ENCODE results near the gene RAP1GAP2.

Gene RAP1GAP2

DNA sequence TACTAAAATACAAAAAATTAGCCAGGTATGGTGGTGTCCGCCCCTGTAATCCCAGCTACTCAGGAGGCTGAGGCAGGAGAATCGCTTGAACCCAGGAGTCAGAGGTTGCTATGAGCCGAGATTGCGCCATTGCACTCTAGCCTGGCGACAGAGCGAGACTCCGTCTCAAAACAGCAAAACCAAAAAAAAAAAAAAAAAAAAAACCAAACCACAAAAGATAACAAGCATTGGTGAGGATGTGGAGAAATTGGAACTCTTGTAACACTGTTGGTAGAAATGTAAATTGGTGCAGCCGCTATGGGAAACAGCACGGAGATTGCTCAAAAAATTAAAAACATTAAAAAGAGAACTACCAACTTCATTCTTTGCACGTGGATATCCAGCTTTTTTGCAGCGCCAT, 147.7 kb downstream of the RAP1GAP2 start:
- H3K27me3 ChIP-seq (ENCODE audit: control insufficient read depth, insufficient read depth, low read length) = no peaks in the 10 kb centered on the region
- peaks cover 6% of the 10 kb centered on the region for H3K4me1 ChIP-seq (ENCODE audit: control insufficient read depth, insufficient read depth, low read length)
- no peak overlapping the region for H3K4me3 ChIP-seq (ENCODE audit: low read length)
- H3K4me2 ChIP-seq (ENCODE audit: low read length) = no peak overlapping the region
- H3K9ac ChIP-seq (ENCODE audit: low read depth, low read length) = no peak overlapping the region
- H3K36me3 ChIP-seq (ENCODE audit: insufficient read depth, low read length) = no peaks in the 10 kb centered on the region
- no peaks in the 10 kb centered on the region for H3K9me3 ChIP-seq (replicated peaks; ENCODE audit: low read length)

- Histone ChIP-seq H3K9ac (ENCODE audit: low read depth, low read length) (no peak overlapping the region), H3K4me3 (ENCODE audit: low read length) (no peak overlapping the region), H3K9me3 (replicated peaks; ENCODE audit: low read length) (no peaks in the 10 kb centered on the region), H3K27me3 (ENCODE audit: control insufficient read depth, insufficient read depth, low read length) (no peaks in the 10 kb centered on the region), H3K4me2 (ENCODE audit: low read length) (no peak overlapping the region), H3K4me1 (ENCODE audit: control insufficient read depth, insufficient read depth, low read length) (peaks cover 12% of the 10 kb centered on the region), H3K36me3 (ENCODE audit: insufficient read depth, low read length) (no peaks in the 10 kb centered on the region)
Measured at GRCh38 chr17:2945299-2945698, 149.1 kb downstream of the RAP1GAP2 start.

DNA sequence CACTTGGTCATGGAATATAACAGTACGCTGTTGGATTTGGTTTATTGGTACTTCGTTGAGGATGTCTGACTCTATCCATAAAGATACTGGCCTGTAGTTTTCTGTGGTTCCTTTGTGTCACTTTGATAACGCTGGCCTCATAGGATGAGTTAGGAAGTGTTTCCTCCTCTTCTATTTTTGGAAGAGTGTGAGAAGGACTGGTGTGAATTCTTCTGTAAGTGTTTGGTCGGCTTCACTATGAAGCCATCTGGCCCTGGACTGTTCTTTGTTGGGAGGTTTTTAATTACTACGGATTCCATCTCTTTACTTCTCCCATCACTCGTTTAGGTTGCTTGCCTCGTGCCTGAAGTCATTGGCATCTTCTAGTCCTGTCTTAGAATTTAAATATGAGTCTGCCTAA, 149.9 kb downstream of the RAP1GAP2 start:
- Histone ChIP-seq H3K36me3 (ENCODE audit: insufficient read depth, low read length) (no peaks in the 10 kb centered on the region), H3K4me1 (ENCODE audit: control insufficient read depth, insufficient read depth, low read length) (peaks cover 9% of the 10 kb centered on the region), H3K27me3 (ENCODE audit: control insufficient read depth, insufficient read depth, low read length) (no peaks in the 10 kb centered on the region), H3K4me3 (ENCODE audit: low read length) (no peak overlapping the region), H3K9ac (ENCODE audit: low read depth, low read length) (no peak overlapping the region), H3K9me3 (replicated peaks; ENCODE audit: low read length) (no peaks in the 10 kb centered on the region), H3K4me2 (ENCODE audit: low read length) (no peak overlapping the region)

- H3K9me3 ChIP-seq (replicated peaks; ENCODE audit: low read length) = no peaks in the 10 kb centered on the region
- no peak overlapping the region for H3K4me2 ChIP-seq (ENCODE audit: low read length)
- no peak overlapping the region for H3K9ac ChIP-seq (ENCODE audit: low read depth, low read length)
- H3K4me3 ChIP-seq (ENCODE audit: low read length) = no peak overlapping the region
- H3K36me3 ChIP-seq (ENCODE audit: insufficient read depth, low read length) = no peaks in the 10 kb centered on the region
- H3K4me1 ChIP-seq (ENCODE audit: control insufficient read depth, insufficient read depth, low read length) = peaks cover 9% of the 10 kb centered on the region
- H3K27me3 ChIP-seq (ENCODE audit: control insufficient read depth, insufficient read depth, low read length) = no peaks in the 10 kb centered on the region
Measured at GRCh38 chr17:2947588-2947950, 151.3 kb downstream of the RAP1GAP2 start.

DNA sequence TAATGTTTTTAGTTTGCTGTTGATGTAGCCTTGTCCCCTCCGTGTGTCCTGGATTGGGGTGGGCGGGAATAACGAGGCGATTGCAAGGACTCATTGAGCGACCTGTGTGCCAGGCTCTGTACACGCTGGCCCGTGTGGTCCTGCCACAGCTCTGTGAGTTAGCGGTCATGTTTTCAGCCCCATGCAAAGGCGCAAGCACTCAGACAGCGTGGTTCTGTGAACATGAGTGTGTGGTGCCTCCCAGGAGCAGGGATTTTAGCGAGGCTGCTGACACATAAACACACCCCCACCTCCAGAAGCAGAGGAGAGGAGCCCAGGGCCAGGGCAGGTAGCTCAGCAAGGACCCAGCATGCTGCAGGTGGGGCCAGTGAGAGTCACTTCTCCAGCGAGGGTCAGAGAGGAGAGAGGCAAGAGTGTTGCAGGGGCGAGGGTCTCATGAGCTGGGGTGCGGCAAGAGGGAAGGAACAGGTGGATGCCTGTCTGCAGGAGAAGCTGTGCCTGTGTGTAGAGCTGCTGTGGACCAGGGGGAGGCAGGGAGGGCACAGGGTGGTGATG, 151.8 kb downstream of the RAP1GAP2 start:
- Histone ChIP-seq H3K36me3 (ENCODE audit: insufficient read depth, low read length) (no peaks in the 10 kb centered on the region), H3K9ac (ENCODE audit: low read depth, low read length) (no peak overlapping the region), H3K9me3 (replicated peaks; ENCODE audit: low read length) (no peaks in the 10 kb centered on the region), H3K4me1 (ENCODE audit: control insufficient read depth, insufficient read depth, low read length) (peaks cover 9% of the 10 kb centered on the region), H3K4me3 (ENCODE audit: low read length) (no peak overlapping the region), H3K4me2 (ENCODE audit: low read length) (no peak overlapping the region), H3K27me3 (ENCODE audit: control insufficient read depth, insufficient read depth, low read length) (no peaks in the 10 kb centered on the region)

DNA sequence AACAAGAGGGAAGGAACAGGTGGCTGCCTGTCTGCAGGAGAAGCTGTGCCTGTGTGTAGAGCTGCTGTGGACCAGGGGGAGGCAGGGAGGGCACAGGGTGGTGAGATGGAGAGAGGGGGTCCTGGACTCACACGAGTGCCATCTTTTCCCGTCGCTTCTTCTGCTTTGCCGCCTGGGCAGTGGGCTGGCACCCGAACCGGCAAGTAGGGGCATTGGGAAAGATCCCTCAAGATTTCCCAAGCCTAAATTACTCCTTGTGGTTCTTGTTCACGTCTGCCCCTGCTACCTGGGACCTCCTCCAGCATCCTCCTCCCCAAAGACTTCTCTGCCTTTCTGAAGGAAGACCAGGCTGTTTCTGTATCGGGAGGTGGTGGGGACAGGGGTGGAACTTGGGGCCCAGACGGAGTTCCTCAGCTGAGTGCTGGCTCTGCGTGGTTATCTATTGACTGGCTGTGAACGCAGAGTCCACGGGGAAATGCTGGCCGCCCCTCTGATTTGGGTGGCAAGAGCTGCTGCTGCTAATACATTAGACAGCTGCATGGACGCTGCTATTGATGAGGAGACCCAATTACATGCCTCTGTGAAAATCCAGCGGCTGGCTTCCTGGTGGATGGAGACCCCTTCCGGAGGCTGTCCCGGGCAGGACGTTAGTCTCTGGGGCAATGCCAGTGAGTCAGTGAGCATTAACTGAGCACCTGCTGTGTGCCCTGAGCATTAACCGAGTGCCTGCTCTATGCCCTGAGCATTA, 152.7 kb downstream of the RAP1GAP2 start:
- Histone ChIP-seq H3K4me1 (ENCODE audit: control insufficient read depth, insufficient read depth, low read length) (peaks cover 9% of the 10 kb centered on the region), H3K9ac (ENCODE audit: low read depth, low read length) (no peak overlapping the region), H3K4me2 (ENCODE audit: low read length) (no peak overlapping the region), H3K4me3 (ENCODE audit: low read length) (no peak overlapping the region), H3K27me3 (ENCODE audit: control insufficient read depth, insufficient read depth, low read length) (no peaks in the 10 kb centered on the region), H3K9me3 (replicated peaks; ENCODE audit: low read length) (no peaks in the 10 kb centered on the region), H3K36me3 (ENCODE audit: insufficient read depth, low read length) (no peaks in the 10 kb centered on the region)

DNA sequence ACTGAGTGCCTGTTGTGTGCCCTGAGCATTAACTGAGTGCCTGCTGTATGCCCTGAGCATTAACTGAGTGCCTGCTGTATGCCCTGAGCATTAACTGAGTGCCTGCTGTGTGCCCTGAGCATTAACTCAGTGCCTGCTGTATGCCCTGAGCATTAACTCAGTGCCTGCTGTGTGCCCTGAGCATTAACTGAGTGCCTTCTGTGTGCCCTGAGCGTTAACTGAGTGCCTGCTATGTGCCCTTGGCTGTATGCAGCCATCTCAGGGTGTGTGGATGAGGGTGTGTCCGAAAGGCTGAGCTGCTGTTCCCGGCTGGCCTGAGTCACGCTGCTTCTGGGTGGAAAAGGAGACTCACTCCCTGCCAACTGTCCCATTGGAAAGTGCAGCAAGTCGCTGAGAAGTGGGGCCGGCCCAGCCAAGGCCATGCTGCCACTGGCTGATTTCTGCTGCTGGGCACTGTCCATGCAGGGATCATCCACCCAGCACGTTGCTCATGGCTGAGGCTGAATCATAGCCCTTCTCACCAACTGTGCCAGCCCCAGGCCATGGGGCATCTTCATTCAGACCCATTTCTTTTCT, 153.3 kb downstream of the RAP1GAP2 start:
- Histone ChIP-seq H3K4me3 (ENCODE audit: low read length) (no peak overlapping the region), H3K9ac (ENCODE audit: low read depth, low read length) (no peak overlapping the region), H3K4me1 (ENCODE audit: control insufficient read depth, insufficient read depth, low read length) (peaks cover 10% of the 10 kb centered on the region), H3K27me3 (ENCODE audit: control insufficient read depth, insufficient read depth, low read length) (no peaks in the 10 kb centered on the region), H3K9me3 (replicated peaks; ENCODE audit: low read length) (no peaks in the 10 kb centered on the region), H3K4me2 (ENCODE audit: low read length) (no peak overlapping the region), H3K36me3 (ENCODE audit: insufficient read depth, low read length) (no peaks in the 10 kb centered on the region)

DNA sequence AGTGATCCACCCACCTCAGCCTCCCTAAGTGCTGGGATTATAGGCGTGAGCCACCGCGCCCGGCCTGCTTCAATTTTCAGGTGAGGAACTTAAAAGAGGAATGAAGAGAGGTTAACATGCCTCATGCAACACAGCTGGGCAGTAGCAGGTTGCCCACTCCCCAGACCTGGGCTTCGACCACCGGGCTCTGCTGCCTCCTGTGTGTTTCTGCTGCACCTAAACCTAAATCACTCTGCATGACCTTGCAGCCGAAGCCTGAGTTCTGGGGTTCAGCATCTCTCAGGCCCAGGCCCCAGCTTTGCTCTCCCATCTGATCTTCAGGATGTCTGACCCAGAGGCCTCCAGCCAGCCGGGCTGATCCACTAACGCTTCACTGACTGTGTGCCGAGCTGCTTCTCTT, 154.6 kb downstream of the RAP1GAP2 start:
- Histone ChIP-seq H3K4me3 (ENCODE audit: low read length) (no peak overlapping the region), H3K27me3 (ENCODE audit: control insufficient read depth, insufficient read depth, low read length) (no peaks in the 10 kb centered on the region), H3K4me1 (ENCODE audit: control insufficient read depth, insufficient read depth, low read length) (peaks cover 20% of the 10 kb centered on the region), H3K36me3 (ENCODE audit: insufficient read depth, low read length) (no peaks in the 10 kb centered on the region), H3K4me2 (ENCODE audit: low read length) (no peak overlapping the region), H3K9ac (ENCODE audit: low read depth, low read length) (no peak overlapping the region), H3K9me3 (replicated peaks; ENCODE audit: low read length) (no peaks in the 10 kb centered on the region)

DNA sequence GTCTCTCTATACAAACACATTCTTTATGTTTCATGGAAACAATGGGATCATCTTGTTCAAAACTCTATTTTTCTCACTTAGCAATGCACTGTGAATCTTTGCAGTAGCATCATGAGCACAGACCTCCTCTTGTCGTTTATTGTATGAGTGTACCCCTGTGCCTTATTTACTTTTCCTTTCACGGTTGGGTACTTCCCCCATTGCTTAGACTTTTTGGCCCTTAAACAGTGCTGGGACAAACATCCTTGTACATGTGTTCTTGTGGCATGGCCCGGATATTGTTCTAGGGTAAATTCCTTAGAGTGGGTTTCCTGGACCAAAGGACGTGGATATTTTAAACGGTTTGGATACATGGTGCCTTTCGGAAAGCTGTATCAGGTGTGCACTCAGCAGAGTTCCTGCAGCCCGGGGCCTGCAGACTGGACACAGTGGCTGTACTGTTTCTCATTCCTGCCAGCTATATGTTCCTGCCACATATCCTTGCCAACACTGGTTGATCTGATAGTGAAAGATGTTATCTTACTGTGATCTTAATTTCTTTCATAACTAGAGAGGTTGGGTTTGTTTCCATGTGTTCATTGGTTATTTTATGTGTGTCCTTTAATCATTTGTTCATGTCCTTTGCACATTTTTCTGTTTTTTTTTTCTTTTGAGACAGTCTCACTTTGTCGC, 156.1 kb downstream of the RAP1GAP2 start:
- no peaks in the 10 kb centered on the region for H3K9me3 ChIP-seq (replicated peaks; ENCODE audit: low read length)
- H3K4me1 ChIP-seq (ENCODE audit: control insufficient read depth, insufficient read depth, low read length) = peaks cover 27% of the 10 kb centered on the region
- H3K27me3 ChIP-seq (ENCODE audit: control insufficient read depth, insufficient read depth, low read length) = no peaks in the 10 kb centered on the region
- no peak overlapping the region for H3K4me2 ChIP-seq (ENCODE audit: low read length)
- H3K4me3 ChIP-seq (ENCODE audit: low read length) = no peak overlapping the region
- no peak overlapping the region for H3K9ac ChIP-seq (ENCODE audit: low read depth, low read length)
- H3K36me3 ChIP-seq (ENCODE audit: insufficient read depth, low read length) = no peaks in the 10 kb centered on the region

DNA sequence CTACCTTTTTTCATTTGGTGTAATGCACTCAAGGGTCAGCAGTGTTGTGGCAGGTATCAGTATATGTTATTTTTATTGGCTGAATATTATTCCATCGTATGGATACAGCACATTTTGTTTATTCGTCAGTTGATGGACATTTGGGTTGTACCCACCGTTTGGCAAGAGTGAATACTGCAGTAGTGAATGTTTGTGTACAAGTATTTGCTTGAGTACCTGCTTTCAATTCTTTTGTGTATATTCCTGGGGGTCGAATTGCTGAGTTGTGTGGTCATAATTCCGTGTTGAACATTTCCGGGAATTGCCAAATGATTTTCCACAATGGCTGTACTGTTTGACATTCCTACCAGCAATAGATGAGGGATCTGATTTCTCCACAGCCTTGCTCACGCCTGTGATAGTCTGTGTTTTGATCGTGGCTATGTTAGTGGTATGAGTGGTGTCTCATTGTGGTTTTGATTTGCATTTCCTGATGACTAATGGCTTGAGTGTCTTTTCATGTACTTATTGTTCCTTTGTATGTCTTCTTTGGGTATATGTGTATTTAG, 158.7 kb downstream of the RAP1GAP2 start:
- peaks cover 37% of the 10 kb centered on the region for H3K4me1 ChIP-seq (ENCODE audit: control insufficient read depth, insufficient read depth, low read length)
- peak overlapping the region; percentile 45 for H3K9ac ChIP-seq (ENCODE audit: low read depth, low read length)
- H3K9me3 ChIP-seq (replicated peaks; ENCODE audit: low read length) = no peaks in the 10 kb centered on the region
- peak overlapping the region; percentile 70 for H3K4me2 ChIP-seq (ENCODE audit: low read length)
- no peak overlapping the region for H3K4me3 ChIP-seq (ENCODE audit: low read length)
- no peaks in the 10 kb centered on the region for H3K36me3 ChIP-seq (ENCODE audit: insufficient read depth, low read length)
- no peaks in the 10 kb centered on the region for H3K27me3 ChIP-seq (ENCODE audit: control insufficient read depth, insufficient read depth, low read length)

GRCh38 chr17:2955931-2956582, 159.8 kb downstream of the RAP1GAP2 start:
- peaks cover 45% of the 10 kb centered on the region for H3K4me1 ChIP-seq (ENCODE audit: control insufficient read depth, insufficient read depth, low read length)
- H3K4me2 ChIP-seq (ENCODE audit: low read length) = no peak overlapping the region
- no peaks in the 10 kb centered on the region for H3K27me3 ChIP-seq (ENCODE audit: control insufficient read depth, insufficient read depth, low read length)
- no peaks in the 10 kb centered on the region for H3K36me3 ChIP-seq (ENCODE audit: insufficient read depth, low read length)
- H3K9me3 ChIP-seq (replicated peaks; ENCODE audit: low read length) = no peaks in the 10 kb centered on the region
- H3K4me3 ChIP-seq (ENCODE audit: low read length) = no peak overlapping the region
- no peak overlapping the region for H3K9ac ChIP-seq (ENCODE audit: low read depth, low read length)

All from skeletal muscle satellite cell (primary cell).